ENCODE results near the gene FSHR. TPM values are rescaled to one million over a fixed set of nuclear protein-coding genes. Genes with fewer than 3 reads are reported as not detected.

The FSHR gene
- total RNA-seq, 1 donor = not detected

- no peak for TF ChIP-seq CTCF (IDR thresholded peaks at IDR 0.05; ENCODE audit: insufficient read depth, low read depth, low read length)
- DNase-seq (ENCODE audit: low read depth) = no peak
- no peak overlapping the region for H3K4me3 ChIP-seq (ENCODE audit: low read depth, low read length)
Observed at GRCh38 chr2:48952614-48953013, 201.7 kb downstream of the FSHR start.

GRCh38 chr2:48952143-48952542 is 202.2 kb downstream of the FSHR start:
- TF ChIP-seq CTCF (IDR thresholded peaks at IDR 0.05; ENCODE audit: insufficient read depth, low read depth, low read length) = no peak
- no peak for DNase-seq (ENCODE audit: low read depth)
- no peak overlapping the region for H3K4me3 ChIP-seq (ENCODE audit: low read depth, low read length)

- no peak for TF ChIP-seq CTCF (IDR thresholded peaks at IDR 0.05; ENCODE audit: insufficient read depth, low read depth, low read length)
- DNase-seq (ENCODE audit: low read depth) = no peak
- H3K4me3 ChIP-seq (ENCODE audit: low read depth, low read length) = no peak overlapping the region
Observed at GRCh38 chr2:48948400-48949125, 205.8 kb downstream of the FSHR start.

GRCh38 chr2:48946449-48947048 is 207.8 kb downstream of the FSHR start:
- peak; percentile 43 for DNase-seq (ENCODE audit: low read depth)
- peak; percentile 80 for TF ChIP-seq CTCF (IDR thresholded peaks at IDR 0.05; ENCODE audit: insufficient read depth, low read depth, low read length)

GRCh38 chr2:48944956-48945355 is 209.4 kb downstream of the FSHR start:
- no peak for DNase-seq (ENCODE audit: low read depth)
- no peak for TF ChIP-seq CTCF (IDR thresholded peaks at IDR 0.05; ENCODE audit: insufficient read depth, low read depth, low read length)
- no peak overlapping the region for H3K4me3 ChIP-seq (ENCODE audit: low read depth, low read length)

More at GRCh38 chr2:48946449-48947048, 207.8 kb downstream of the FSHR start:
- H3K4me3 ChIP-seq (ENCODE audit: low read depth, low read length) = no peak overlapping the region

- TF ChIP-seq CTCF (IDR thresholded peaks at IDR 0.05; ENCODE audit: insufficient read depth, low read depth, low read length) = no peak
- H3K4me3 ChIP-seq (ENCODE audit: low read depth, low read length) = no peak overlapping the region
- no peak for DNase-seq (ENCODE audit: low read depth)
Observed at GRCh38 chr2:48943436-48943835, 210.9 kb downstream of the FSHR start.

Data from fibroblast of villous mesenchyme (primary cell).